LNCaP clone FGC (cell line): ENCODE measurements around the gene DLG5.
A peak's percentile ranks its signal among the peaks of the same experiment; 100 is the strongest.

Experiments used
- DNase-seq: peaks from one replicate; pipeline ENCODE4 v3.0.0-alpha.2; 2011; ENCODE audit warnings: low read depth
- H3K4me3 ChIP-seq: 2 replicates; pipeline ENCODE4 v1.5.1; 2011; ENCODE audit warnings: mild to moderate bottlenecking, low read depth, low read length, control low read depth
- TF ChIP-seq, protein P1 (sequence below): IDR thresholded peaks from 2 replicates; pipeline ENCODE4 v1.5.1; 2012; ENCODE audit warnings: mild to moderate bottlenecking; ENCODE audit not compliant: control insufficient read depth, insufficient read depth; ENCODE audit errors: extremely low read depth

Gene DLG5

DNA sequence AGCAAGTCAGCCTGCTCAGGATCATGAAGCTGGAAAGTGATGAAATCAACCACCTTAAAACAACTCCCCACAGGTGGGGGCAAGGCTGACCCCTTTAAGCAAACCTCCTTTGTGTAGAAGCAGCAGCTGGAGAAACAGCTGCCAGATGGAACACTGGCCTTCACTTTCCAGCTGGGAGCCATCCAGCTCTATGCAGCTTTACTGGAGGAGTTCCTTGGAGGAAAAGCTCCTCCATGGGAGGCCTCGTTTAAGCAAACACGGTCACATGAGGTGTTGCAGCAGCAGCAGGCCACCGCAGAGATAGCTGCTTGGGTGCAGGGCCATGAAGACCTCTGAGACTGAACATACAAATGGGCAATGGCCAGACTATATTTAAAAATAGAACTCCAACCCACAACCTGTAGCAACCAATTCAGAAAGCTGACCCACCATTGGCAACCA is 13.0 kb upstream of the DLG5 start:
- peak; percentile 14 for DNase-seq
- TF ChIP-seq, protein P1, sequence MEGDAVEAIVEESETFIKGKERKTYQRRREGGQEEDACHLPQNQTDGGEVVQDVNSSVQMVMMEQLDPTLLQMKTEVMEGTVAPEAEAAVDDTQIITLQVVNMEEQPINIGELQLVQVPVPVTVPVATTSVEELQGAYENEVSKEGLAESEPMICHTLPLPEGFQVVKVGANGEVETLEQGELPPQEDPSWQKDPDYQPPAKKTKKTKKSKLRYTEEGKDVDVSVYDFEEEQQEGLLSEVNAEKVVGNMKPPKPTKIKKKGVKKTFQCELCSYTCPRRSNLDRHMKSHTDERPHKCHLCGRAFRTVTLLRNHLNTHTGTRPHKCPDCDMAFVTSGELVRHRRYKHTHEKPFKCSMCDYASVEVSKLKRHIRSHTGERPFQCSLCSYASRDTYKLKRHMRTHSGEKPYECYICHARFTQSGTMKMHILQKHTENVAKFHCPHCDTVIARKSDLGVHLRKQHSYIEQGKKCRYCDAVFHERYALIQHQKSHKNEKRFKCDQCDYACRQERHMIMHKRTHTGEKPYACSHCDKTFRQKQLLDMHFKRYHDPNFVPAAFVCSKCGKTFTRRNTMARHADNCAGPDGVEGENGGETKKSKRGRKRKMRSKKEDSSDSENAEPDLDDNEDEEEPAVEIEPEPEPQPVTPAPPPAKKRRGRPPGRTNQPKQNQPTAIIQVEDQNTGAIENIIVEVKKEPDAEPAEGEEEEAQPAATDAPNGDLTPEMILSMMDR = no peak
- H3K4me3 ChIP-seq = no peak overlapping the region

DNA sequence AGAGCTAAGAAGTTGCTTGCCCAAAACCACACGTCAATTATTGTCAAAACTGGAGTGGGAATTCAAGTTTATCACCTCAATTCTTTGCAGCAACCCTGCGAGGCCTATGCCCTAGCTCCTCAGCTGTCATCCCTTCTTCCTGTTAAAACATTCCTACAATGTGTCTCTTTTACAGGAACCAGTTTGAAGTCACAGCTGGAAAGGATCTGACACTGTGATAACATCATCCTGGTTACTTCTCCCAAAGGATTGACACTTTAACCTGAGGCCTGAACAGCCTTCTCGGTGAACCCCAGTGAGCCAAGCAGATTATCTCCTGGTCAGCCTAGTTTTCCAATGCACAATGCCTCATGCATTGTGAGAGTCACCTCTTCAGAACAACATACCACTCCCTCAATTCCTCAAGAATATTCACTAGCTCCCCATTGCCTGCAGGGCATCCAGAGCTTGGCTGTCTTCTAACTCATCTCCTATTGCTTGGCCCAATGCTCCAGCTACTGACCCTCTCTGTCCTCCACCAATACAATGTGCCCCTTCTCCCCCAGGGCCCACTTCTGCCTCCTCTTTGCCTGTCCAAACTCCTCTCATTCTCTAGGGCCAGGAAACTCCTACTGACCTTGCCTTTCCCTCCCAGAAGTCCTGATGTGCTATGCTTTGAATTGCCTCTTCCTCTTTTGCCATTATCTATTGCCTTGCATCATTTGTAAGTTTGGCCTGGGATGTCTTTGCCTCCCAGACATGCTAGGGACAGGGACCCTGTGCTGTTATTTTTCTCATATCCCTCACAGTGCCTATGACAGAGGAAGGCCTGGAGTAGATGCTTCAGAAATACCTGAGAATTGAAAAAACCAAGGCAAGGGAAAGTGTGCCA is 10.4 kb upstream of the DLG5 start:
- DNase-seq = no peak
- TF ChIP-seq, protein P1 = no peak
- no peak overlapping the region for H3K4me3 ChIP-seq

- TF ChIP-seq, protein P1 = no peak
- no peak for DNase-seq
- no peak overlapping the region for H3K4me3 ChIP-seq
Measured at GRCh38 chr10:77932016-77932715, 5.6 kb upstream of the DLG5 start.

DNA sequence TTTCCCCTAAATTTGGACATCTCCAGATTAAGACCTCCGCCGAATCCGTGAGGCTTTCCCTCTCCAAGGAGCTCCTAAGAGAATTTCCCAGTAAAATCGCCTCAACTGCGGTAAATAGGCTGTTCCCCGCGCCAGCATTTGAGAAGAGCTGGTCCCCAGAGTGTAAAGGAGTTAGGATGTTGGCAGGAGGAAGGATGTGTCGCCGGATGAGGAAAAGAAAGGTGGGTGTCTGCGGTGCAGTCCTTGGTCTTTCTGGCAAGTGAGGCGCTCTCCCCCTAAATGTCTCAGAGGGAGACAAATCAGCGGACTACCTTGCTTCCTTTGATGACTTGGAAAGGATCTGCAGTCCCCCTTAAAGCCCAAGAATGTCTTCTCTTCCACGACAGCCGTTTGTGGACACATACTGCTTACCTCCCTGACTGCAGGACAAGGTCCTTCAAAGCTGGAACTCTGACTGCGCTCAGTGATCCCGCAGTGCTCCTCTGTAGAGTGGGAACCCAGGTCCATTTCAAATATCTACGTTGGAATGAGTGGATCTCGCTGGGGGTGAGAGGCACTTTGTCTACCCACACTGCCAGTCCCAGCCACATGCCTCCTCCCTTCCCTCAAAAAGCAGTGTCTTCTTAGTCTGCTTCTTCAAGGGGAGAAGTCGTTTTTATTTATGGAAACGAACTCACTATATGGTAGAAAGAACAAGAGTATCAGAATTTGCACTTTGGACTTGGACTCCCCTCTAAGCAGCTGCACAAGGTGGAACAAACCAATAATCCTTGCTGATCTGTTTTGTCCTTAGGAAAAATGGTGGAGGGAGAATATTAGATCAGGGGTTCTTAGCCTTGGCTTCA is 1.1 kb upstream of the DLG5 start:
- TF ChIP-seq, protein P1 = no peak
- H3K4me3 ChIP-seq = peak overlapping the region; percentile 65
- DNase-seq = no peak

DNA sequence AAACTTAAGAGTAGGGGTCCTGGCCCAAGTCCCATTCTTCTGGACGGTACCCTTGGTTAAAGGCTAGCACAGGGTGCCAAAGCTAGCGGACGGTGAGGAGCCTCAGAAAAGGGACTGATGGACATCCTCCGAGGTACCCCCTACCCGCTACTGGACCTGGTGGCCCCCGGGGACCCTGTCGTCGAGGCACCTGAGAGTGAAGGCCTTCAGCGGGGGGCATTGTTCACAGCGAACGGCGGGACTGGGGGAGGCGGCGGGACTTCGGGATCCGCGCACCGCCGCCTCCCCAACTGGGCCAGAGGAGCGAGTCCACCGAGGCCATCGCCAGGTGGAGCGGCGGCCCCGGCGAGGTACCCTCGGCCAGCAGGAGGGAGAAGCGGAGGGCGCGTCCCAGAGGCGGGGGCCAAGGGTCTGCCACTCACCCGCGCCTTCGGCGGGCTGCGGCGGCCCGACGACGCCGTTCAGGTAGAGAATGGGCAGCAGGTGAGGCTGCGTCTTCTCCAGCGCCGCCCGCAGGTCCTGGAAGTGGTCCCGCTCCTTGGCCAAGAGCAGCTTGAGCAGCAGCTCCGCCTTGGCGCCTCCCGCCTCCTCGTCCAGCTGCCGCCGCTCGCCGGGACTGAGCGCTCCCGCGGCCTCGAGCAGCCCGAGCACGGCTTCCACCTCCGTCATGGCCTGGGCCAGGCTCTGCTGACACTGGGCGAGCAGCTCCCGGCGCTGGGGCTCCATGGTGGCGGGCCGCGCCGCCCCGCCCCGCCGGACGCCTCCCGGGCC is 575 bp downstream of the DLG5 start:
- TF ChIP-seq, protein P1 = peak; percentile 51
- peak overlapping the region; percentile 65 for H3K4me3 ChIP-seq
- DNase-seq = peak; percentile 38

DNA sequence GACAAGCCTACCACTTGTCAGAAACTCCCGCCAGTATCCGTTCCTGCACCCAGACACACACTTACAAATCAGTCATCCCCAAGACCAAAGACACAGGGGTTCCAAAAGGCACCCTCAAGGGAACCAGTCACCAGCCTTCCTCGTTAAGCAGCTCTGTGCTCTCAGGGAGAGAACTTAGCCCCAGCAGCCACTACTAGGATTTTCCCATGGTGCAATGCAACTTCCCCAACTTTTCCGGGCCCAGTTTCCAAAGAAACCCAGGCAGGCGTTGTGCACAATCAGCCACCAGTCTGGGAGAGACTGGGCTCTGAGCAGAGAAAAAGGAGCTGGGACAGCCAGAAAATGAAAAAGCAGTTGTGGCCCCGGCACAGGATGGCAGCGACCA is 1.2 kb downstream of the DLG5 start:
- H3K4me3 ChIP-seq = peak overlapping the region; percentile 65
- TF ChIP-seq, protein P1 = no peak
- DNase-seq = no peak
